NB4 (cell line): ENCODE measurements around the gene TRPM5.

Experiments used
- DNase-seq: peaks from one replicate; pipeline ENCODE4 v3.0.0; 2010; ENCODE audit warnings: low read depth
- H3K4me3 ChIP-seq: one replicate; pipeline ENCODE4 v1.5.1; 2011; ENCODE audit warnings: mild to moderate bottlenecking, low read depth, low read length, moderate library complexity
- CTCF ChIP-seq: IDR thresholded peaks from one replicate; pipeline ENCODE4 v1.5.1; 2012; ENCODE audit warnings: low read depth, low read length
- MAX ChIP-seq: IDR thresholded peaks from 2 replicates; pipeline ENCODE4 v1.6.1; 2011; ENCODE audit warnings: low read depth, low read length
- MYC ChIP-seq: IDR thresholded peaks from 2 replicates; pipeline ENCODE4 v1.6.1; 2011; ENCODE audit warnings: low read depth, low read length
- POLR2A ChIP-seq: IDR thresholded peaks from 2 replicates; pipeline ENCODE4 v1.6.1; 2011; ENCODE audit warnings: mild to moderate bottlenecking; ENCODE audit not compliant: insufficient read length; ENCODE audit errors: extremely low read depth

The TRPM5 gene

GRCh38 chr11:2477254-2477653, 32.9 kb upstream of the TRPM5 start:
- TF ChIP-seq MYC (no peak), CTCF (no peak), POLR2A (no peak), MAX (no peak)
- no peak overlapping the region for H3K4me3 ChIP-seq
- DNase-seq, result no peak

GRCh38 chr11:2475136-2475918, 31.0 kb upstream of the TRPM5 start:
- TF ChIP-seq CTCF (no peak), MAX (no peak), MYC (no peak), POLR2A (no peak)
- no peak overlapping the region for H3K4me3 ChIP-seq
- DNase-seq, result no peak

GRCh38 chr11:2474059-2474901, 30.0 kb upstream of the TRPM5 start:
- no peak for TF ChIP-seq CTCF
- no peak for TF ChIP-seq POLR2A
- no peak for TF ChIP-seq MYC
- TF ChIP-seq MAX, result no peak
- no peak overlapping the region for H3K4me3 ChIP-seq
- no peak for DNase-seq

GRCh38 chr11:2473361-2474058, 29.2 kb upstream of the TRPM5 start:
- no peak for DNase-seq
- no peak for TF ChIP-seq MAX
- no peak for TF ChIP-seq MYC
- no peak for TF ChIP-seq CTCF
- TF ChIP-seq POLR2A, result no peak
- H3K4me3 ChIP-seq, result no peak overlapping the region

- H3K4me3 ChIP-seq, result no peak overlapping the region
- no peak for DNase-seq
- TF ChIP-seq CTCF, result no peak
- TF ChIP-seq MYC, result no peak
- no peak for TF ChIP-seq MAX
- TF ChIP-seq POLR2A, result no peak
These were observed 28.3 kb upstream of the TRPM5 start for GRCh38 chr11:2472428-2473186.
